Jurkat, Clone E6-1 (cell line): ENCODE measurements around the gene ALOX15.
"Not testable (repeated sequence)": the region's sequence is repeated elsewhere in the genome, so short reads cannot be mapped to it uniquely, and the experiment has no call there.

Experiments used
- DNase-seq: peaks from one replicate; pipeline ENCODE4 v3.0.0-alpha.2; 2011; ENCODE audit warnings: low read depth, low spot score
- H3K4me3 ChIP-seq: 2 replicates; pipeline ENCODE4 v1.5.1; 2011; ENCODE audit warnings: mild to moderate bottlenecking, low read length, control low read depth, moderate library complexity

The ALOX15 gene

GRCh38 chr17:4598776-4599504 is 42.5 kb downstream of the ALOX15 start:
- no peak for DNase-seq

GRCh38 chr17:4597975-4598374 is 43.5 kb downstream of the ALOX15 start:
- DNase-seq = no peak
- no peak overlapping the region for H3K4me3 ChIP-seq

More at GRCh38 chr17:4598776-4599504, 42.5 kb downstream of the ALOX15 start:
- H3K4me3 ChIP-seq = no peak overlapping the region

GRCh38 chr17:4596636-4597380 is 44.7 kb downstream of the ALOX15 start:
- DNase-seq = no peak

GRCh38 chr17:4595685-4596342 is 45.7 kb downstream of the ALOX15 start:
- not testable (repeated sequence) for H3K4me3 ChIP-seq, DNase-seq

More at GRCh38 chr17:4596636-4597380, 44.7 kb downstream of the ALOX15 start:
- no peak overlapping the region for H3K4me3 ChIP-seq

GRCh38 chr17:4594931-4595684 is 46.4 kb downstream of the ALOX15 start:
- peak; percentile 53 for DNase-seq

GRCh38 chr17:4594406-4594805 is 47.1 kb downstream of the ALOX15 start:
- no peak for DNase-seq
- H3K4me3 ChIP-seq = no peak overlapping the region

More at GRCh38 chr17:4594931-4595684, 46.4 kb downstream of the ALOX15 start:
- H3K4me3 ChIP-seq = peak overlapping the region; percentile 42

GRCh38 chr17:4593021-4593421 is 48.5 kb downstream of the ALOX15 start:
- no peak for DNase-seq

GRCh38 chr17:4592240-4593005 is 49.1 kb downstream of the ALOX15 start:
- DNase-seq = no peak
- H3K4me3 ChIP-seq = no peak overlapping the region

More at GRCh38 chr17:4593021-4593421, 48.5 kb downstream of the ALOX15 start:
- no peak overlapping the region for H3K4me3 ChIP-seq

- DNase-seq = no peak
- H3K4me3 ChIP-seq = no peak overlapping the region
These were observed 49.9 kb downstream of the ALOX15 start for GRCh38 chr17:4591529-4591928.

GRCh38 chr17:4590981-4591453 is 50.5 kb downstream of the ALOX15 start:
- no peak for DNase-seq
- H3K4me3 ChIP-seq = no peak overlapping the region

- not testable (repeated sequence) for DNase-seq, H3K4me3 ChIP-seq
These were observed 51.4 kb downstream of the ALOX15 start for GRCh38 chr17:4590042-4590441.

- no peak overlapping the region for H3K4me3 ChIP-seq
- no peak for DNase-seq
These were observed 52.4 kb downstream of the ALOX15 start for GRCh38 chr17:4588898-4589625.

- H3K4me3 ChIP-seq = no peak overlapping the region
- no peak for DNase-seq
These were observed 53.1 kb downstream of the ALOX15 start for GRCh38 chr17:4588391-4588790.

GRCh38 chr17:4587803-4588202 is 53.7 kb downstream of the ALOX15 start:
- DNase-seq = no peak
- H3K4me3 ChIP-seq = no peak overlapping the region

- no peak overlapping the region for H3K4me3 ChIP-seq
- DNase-seq = no peak
These were observed 54.3 kb downstream of the ALOX15 start for GRCh38 chr17:4587195-4587594.

- DNase-seq = no peak
- no peak overlapping the region for H3K4me3 ChIP-seq
These were observed 55.4 kb downstream of the ALOX15 start for GRCh38 chr17:4586043-4586442.

GRCh38 chr17:4585638-4585994 is 55.9 kb downstream of the ALOX15 start:
- no peak overlapping the region for H3K4me3 ChIP-seq
- DNase-seq = no peak
